GM21576 (cell line): ENCODE measurements around the gene BRF1.

Experiments
- ATAC-seq: cut with Tn5 transposase; IDR thresholded peaks from one replicate; pipeline ENCODE4 v1.9.1; 2021; ENCODE audit warnings: mild to moderate bottlenecking, moderate library complexity; ENCODE audit not compliant: unreplicated experiment

BRF1 gene

DNA sequence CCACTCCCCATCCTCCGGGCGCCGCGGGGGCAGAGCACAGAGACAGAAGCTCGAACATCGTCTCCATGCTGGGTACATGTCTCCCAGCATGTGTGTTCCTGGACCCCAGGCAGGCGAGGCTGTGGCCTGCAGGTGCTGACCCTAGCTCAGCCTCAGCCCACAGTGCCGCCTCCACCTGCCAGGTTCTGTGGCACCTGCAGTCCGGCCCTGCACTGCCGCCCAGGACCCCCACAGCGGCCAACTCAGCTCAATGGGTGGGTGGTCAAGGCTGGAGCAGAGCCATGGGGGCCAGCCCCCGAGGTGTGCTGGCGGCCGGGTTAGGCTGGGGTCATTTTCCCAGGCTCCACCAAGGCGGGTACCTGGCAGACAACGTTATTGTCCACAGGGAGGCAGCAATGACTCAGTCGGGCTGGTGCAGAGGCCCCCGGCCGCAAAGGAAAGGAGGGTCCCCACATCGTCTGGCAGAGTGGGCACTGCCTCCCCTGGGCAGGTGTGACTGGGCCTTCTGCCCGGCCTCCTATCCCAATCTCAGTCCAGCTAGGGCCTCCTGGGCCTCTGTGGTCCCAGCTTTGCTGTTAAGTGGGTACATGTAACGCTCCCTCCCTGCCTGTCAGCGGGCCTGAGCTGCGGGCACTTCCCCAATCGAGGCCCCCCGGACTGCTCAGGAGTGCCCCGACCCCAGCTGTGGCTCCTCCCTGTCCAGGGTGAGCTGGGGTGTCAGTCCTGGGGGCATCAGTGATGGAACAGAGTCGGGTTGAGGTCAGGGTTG lies 99.5 kb downstream of the BRF1 start:
- no peak for ATAC-seq

- ATAC-seq: no peak
These were observed 100.2 kb downstream of the BRF1 start for GRCh38 chr14:105200641-105201040.

DNA sequence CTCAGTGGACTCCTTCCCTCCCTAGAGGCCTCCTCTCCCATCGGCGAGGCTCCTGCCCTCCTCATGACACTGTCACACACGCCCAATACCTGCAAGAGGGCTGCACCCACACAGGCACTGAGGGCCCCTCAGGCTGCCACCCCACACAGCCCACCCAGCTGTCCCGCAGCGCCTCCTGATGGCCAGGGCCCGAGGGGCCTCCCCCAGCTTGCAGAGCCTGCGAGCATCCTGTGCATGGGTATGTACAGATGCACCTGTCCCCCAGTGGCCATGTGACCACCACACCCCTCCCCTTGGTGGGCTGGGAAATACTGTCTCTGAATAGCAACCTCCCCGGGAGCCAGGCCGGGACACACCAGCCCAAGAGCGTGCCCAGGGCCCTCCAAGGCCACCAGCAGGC lies 100.7 kb downstream of the BRF1 start:
- ATAC-seq: no peak

DNA sequence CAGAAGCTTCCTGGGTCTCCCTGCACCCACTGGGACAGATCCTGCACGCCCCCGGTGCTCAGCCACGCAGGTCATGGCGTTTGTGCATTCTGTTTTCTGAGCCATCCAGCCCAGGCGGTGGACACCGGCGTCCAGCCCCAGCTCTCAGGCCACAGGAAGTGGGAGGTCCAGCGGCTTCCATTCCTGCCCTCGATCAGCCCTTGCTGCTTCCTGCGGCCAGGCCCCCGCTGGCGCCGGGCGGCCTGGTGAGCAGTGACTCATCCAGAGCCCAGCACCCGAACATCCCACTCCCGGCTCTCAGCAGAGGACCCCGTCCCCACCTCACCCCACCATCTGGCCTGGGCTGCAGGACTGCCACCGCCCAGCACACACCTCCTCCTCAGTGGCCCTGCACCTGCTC lies 101.7 kb downstream of the BRF1 start:
- ATAC-seq: no peak

GRCh38 chr14:105198588-105198987 lies 102.2 kb downstream of the BRF1 start:
- no peak for ATAC-seq

GRCh38 chr14:105197211-105197641 lies 103.6 kb downstream of the BRF1 start:
- no peak for ATAC-seq

- no peak for ATAC-seq
These were observed 104.4 kb downstream of the BRF1 start for GRCh38 chr14:105196265-105196960.

- ATAC-seq: no peak
These were observed 105.1 kb downstream of the BRF1 start for GRCh38 chr14:105195522-105196264.

GRCh38 chr14:105195051-105195450 lies 105.8 kb downstream of the BRF1 start:
- ATAC-seq: no peak

DNA sequence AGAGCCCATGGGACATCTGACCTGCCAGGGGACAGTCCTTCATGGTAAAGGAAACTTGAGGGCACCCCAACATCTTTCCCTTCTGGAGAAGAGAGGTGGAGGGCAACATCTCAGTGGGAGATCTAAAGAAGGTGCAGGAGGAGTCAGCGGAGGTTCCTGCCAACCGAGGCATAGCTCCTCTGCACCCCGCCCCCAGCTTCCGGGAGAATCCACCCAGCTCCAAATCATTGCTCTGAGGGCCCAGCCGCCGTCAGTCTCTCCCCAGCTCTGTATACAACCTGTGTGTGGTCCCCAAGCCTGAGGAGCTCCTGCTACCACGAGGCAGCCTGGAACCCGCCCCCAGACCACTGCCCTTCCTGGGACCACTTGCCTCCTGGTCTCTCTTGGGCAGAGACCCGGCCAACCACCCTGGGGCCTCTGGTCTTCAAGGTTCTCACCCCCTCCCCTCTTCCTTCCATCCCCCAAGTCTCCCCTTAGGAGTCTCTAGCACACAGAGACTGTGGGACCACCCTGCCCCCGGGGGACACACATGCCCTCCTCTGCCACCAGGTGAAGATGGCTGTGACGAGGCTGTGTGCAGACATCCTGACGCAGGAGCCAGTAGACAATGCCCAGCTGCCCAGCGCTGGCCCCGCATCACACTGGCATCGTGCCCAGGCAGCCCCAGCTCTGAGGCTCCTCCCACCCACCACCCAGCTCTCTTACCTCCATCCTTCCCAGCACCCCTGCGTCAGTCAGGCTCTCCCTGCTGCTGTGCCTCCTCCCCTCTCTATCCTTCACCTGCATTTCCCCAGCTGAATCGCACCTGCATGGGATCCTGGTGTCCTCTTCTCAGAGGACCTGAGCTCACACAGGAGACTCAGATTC lies 106.7 kb downstream of the BRF1 start:
- no peak for ATAC-seq

GRCh38 chr14:105192866-105193731 lies 107.7 kb downstream of the BRF1 start:
- ATAC-seq: no peak

DNA sequence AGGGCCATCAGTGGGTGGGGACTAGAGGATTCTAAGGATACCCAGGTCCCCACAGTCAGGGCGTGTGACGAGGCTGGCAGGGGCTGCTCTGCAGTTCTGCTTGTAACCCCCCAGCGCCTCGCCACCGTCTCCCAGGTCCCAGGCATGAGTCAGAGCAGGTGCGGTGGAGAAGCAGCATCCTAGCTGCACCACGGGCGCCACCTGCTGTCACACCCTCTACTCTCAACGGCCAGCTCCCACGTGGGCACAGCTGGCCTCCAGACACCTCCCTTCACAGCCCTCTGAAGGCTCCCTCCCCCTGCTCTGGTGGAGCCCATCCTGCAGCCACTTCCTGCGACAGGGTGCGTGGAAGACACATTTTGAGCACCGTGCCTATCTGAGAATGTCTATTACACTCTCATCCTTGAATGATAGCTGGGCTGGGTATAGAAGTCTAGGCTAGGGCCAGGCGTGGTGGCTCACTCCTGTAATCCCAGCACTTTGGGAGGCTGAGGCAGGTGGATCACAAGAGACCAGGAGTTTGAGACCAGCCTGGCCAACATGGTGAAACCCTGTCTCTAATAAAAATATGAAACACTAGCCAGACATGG lies 112.8 kb downstream of the BRF1 start:
- no peak for ATAC-seq

- ATAC-seq: no peak
These were observed 113.7 kb downstream of the BRF1 start for GRCh38 chr14:105187116-105187515.

DNA sequence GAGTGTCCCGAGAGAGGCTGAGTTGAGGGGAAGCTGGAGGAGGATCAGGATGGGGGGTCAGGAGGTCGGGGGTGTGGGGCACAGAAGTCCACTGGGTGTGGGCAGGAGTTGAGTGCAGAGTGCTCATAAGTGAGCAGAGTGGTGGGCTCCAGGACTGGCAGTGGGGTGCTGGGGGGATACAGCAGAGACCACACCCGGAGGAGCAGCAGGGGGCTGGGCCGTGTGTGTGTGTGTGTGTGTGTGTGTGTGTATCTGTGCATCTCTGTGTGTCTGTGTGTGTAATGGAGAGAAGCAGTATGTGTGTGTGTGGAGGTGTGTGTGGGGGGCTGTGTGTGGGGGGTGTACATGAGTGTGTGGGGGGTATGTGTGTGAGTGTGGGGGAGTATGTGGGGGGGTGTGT lies 114.8 kb downstream of the BRF1 start:
- no peak for ATAC-seq

DNA sequence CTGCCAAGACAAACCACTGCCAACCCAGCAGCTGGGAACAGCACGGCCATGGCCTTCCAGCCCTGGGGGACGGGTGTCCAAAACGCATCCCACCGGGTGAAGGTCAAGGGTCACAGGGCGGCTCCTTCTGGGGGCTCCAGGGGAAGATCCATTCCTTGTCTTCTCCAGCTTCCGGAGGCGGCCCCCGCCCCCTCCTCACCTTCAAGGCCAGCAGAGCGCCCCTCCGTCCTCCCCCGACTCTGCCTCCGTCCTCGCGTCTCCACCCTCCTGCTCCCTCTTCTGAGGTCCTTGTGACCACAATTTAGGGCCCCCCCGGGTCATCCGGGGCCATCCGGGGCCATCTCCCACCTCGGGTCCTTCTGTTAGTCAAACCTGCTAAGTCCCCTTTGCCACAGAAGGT lies 115.8 kb downstream of the BRF1 start:
- ATAC-seq: no peak

- ATAC-seq: no peak
These were observed 116.3 kb downstream of the BRF1 start for GRCh38 chr14:105184461-105184860.

GRCh38 chr14:105182296-105183020 lies 118.3 kb downstream of the BRF1 start:
- ATAC-seq: no peak

DNA sequence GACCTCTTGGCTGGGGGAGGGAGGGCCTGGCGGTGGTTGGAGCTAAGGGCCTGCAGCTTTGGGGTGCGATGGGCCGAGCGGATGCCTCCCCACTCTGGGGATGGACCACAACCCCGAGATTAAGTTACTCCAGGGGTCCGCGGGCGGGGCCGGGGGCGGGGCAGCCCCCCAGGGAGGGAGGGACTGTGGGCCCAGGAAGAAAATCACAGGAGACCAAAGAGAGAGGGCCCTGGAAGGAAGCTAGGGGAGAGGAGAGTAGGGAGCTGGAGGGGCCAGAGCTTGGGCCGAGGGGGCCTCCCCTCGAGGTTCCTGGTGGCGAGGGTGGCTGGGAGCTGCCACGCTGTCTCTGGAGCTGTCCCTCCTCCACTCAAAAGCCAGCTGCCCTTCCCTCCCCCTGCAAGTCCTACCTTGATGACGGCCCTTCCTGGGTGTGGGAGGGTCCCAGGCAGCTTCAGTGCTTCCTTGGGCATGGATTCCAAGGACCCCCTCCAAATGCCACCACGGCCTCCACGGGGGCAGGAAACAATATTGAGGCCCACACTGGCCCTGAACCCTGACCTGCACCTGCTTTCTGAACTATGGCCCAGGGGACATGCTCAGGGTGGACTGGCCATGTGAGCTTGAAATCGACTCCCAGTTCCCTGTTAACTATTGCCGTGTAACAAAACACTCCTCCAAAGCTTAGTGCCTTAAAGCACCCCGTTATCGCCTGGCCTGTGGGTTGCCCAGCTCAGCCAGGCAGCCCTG lies 119.1 kb downstream of the BRF1 start:
- ATAC-seq: no peak
